HepG2 (cell line): Measurements from ENCODE around the gene P2RX5. TPM values are rescaled to one million over a fixed set of nuclear protein-coding genes. Genes with fewer than 3 reads are reported as not detected.

ENCODE experiments used
- KDM5B ChIP-seq: sonication (generic); formaldehyde crosslinking; IDR thresholded peaks from 2 replicates; pipeline ENCODE4 v1.4.0; 2020; ENCODE audit warnings: missing genetic modification reagents, mild to moderate bottlenecking, borderline replicate concordance
- KLF9 ChIP-seq: IDR thresholded peaks from 2 replicates; pipeline ENCODE4 v1.6.1; 2016; ENCODE audit warnings: low read depth
- MAX ChIP-seq: IDR thresholded peaks from 2 replicates; pipeline ENCODE4 v1.6.1; 2012; ENCODE audit warnings: inconsistent platforms
- SOX6 ChIP-seq, 2 experiments: fragments of 450-650 bp in 1 of 2; sonication (generic) in 1 of 2; formaldehyde crosslinking in 1 of 2; IDR thresholded peaks; 2 replicates each; pipeline versions ENCODE4 v1.4.0 to v1.6.1; 2017 to 2020; ENCODE audit warnings: antibody characterized with exemption in 1 of 2, mild to moderate bottlenecking in 1 of 2, missing genetic modification reagents in 1 of 2
- SRSF1 ChIP-seq: fragments of 200-400 bp; formaldehyde crosslinking; optimal IDR thresholded peaks from 2 replicates; pipeline ENCODE3; 2017; ENCODE audit warnings: mild to moderate bottlenecking, low read depth, low read length, moderate library complexity
- STAT6 ChIP-seq: sonication (generic); formaldehyde crosslinking; IDR thresholded peaks from 2 replicates; pipeline ENCODE4 v1.4.0; 2020; ENCODE audit warnings: missing genetic modification reagents, mild to moderate bottlenecking, borderline replicate concordance
- TARDBP ChIP-seq: sonication (generic); formaldehyde crosslinking; IDR thresholded peaks from 2 replicates; pipeline ENCODE4 v1.8.0; 2022; ENCODE audit warnings: mild to moderate bottlenecking, missing genetic modification reagents
- ZBTB21 ChIP-seq: sonication (generic); formaldehyde crosslinking; IDR thresholded peaks from 2 replicates; pipeline ENCODE4 v1.4.0; 2020; ENCODE audit warnings: missing genetic modification reagents
- ZBTB33 ChIP-seq: sonication (generic); formaldehyde crosslinking; IDR thresholded peaks from 2 replicates; pipeline ENCODE4 v1.4.0; 2020; ENCODE audit warnings: missing genetic modification reagents
- ZNF160 ChIP-seq: sonication (generic); formaldehyde crosslinking; IDR thresholded peaks from 2 replicates; pipeline ENCODE4 v1.8.0; 2022; ENCODE audit warnings: mild to moderate bottlenecking, inconsistent platforms, missing genetic modification reagents
- ZNF687 ChIP-seq: sonication (generic); formaldehyde crosslinking; IDR thresholded peaks from 2 replicates; pipeline ENCODE4 v1.5.1; 2020; ENCODE audit warnings: mild to moderate bottlenecking, missing genetic modification reagents, moderate library complexity
- polyA plus RNA-seq, 8 experiments: library from polyadenylated mRNA; depleted of rRNA in 3 of 8; stranded (reverse) in 7 of 8; unstranded in 1 of 8; fragments of >200 nt; fragmentation: Illumina TruSeq in 4 of 8; extraction: Trizol in 4 of 8; gene quantifications; 2 replicates each; pipeline versions ENCODE4 v1.2.1 to v1.2.3, GENCODE V29; 2011 to 2016; ENCODE audit warnings: low read depth in 4 of 8, missing spikeins in 1 of 8, mixed read lengths in 1 of 8; ENCODE audit not compliant: insufficient read depth in 1 of 8
- total RNA-seq, 5 experiments: library from RNA; depleted of rRNA; stranded (reverse); fragments of >200 nt; fragmentation: Illumina TruSeq; extraction: Trizol; gene quantifications; 2 replicates each; pipeline ENCODE4 v1.2.3, GENCODE V29; 2016; ENCODE audit warnings: low read depth in 1 of 5
- TF ChIP-seq, protein P1 (sequence below): sonication (generic); formaldehyde crosslinking; IDR thresholded peaks from 2 replicates; pipeline ENCODE4 v1.5.1; 2020; ENCODE audit warnings: missing genetic modification reagents, mild to moderate bottlenecking, borderline replicate concordance
- TF ChIP-seq, protein P2 (sequence below): sonication (generic); formaldehyde crosslinking; IDR thresholded peaks from 2 replicates; pipeline ENCODE4 v1.9.0; 2022; ENCODE audit warnings: missing genetic modification reagents, mild to moderate bottlenecking, borderline replicate concordance

The P2RX5 gene
- total and polyA plus RNA-seq, 2 of the 13 experiments (the other 11 are each of a cell fraction or from before 2014, with no cell fraction given), result 0.95 to 1.7 TPM

- TF ChIP-seq STAT6 (CRISPR knock-in tag) (no peak), KLF9 (CRISPR knock-in tag) (no peak), MAX (peak; percentile 68), SRSF1 (no peak), ZNF160 (CRISPR knock-in tag) (no peak), ZBTB21 (no peak), SOX6 (IDR thresholded peaks at IDR 0.05) (no peak), SOX6 (CRISPR knock-in tag; IDR thresholded peaks at IDR 0.05) (0 out of 2 replicates have a peak, but pooled peaks have one; percentile 13), TARDBP (CRISPR knock-in tag) (0 out of 2 replicates have a peak, but pooled peaks have one; percentile 34), ZBTB33 (CRISPR knock-in tag) (0 out of 2 replicates have a peak, but pooled peaks have one; percentile 25), KDM5B (CRISPR knock-in tag) (peak; percentile 28; the same call in 1 of the 2 replicates), ZNF687 (peak; percentile 60)
- TF ChIP-seq, protein P1, sequence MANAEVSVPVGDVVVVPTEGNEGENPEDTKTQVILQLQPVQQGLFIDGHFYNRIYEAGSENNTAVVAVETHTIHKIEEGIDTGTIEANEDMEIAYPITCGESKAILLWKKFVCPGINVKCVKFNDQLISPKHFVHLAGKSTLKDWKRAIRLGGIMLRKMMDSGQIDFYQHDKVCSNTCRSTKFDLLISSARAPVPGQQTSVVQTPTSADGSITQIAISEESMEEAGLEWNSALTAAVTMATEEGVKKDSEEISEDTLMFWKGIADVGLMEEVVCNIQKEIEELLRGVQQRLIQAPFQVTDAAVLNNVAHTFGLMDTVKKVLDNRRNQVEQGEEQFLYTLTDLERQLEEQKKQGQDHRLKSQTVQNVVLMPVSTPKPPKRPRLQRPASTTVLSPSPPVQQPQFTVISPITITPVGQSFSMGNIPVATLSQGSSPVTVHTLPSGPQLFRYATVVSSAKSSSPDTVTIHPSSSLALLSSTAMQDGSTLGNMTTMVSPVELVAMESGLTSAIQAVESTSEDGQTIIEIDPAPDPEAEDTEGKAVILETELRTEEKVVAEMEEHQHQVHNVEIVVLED (CRISPR knock-in tag), result no peak
- TF ChIP-seq, protein P2, sequence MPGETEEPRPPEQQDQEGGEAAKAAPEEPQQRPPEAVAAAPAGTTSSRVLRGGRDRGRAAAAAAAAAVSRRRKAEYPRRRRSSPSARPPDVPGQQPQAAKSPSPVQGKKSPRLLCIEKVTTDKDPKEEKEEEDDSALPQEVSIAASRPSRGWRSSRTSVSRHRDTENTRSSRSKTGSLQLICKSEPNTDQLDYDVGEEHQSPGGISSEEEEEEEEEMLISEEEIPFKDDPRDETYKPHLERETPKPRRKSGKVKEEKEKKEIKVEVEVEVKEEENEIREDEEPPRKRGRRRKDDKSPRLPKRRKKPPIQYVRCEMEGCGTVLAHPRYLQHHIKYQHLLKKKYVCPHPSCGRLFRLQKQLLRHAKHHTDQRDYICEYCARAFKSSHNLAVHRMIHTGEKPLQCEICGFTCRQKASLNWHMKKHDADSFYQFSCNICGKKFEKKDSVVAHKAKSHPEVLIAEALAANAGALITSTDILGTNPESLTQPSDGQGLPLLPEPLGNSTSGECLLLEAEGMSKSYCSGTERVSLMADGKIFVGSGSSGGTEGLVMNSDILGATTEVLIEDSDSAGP (CRISPR knock-in tag), result peak; percentile 86
Observed at GRCh38 chr17:3738562-3739295, 42.8 kb upstream of the P2RX5 start (continued).
